Testis (tissue), 3 donors: ENCODE results near the gene NFATC1. TPM values are rescaled to one million over a fixed set of nuclear protein-coding genes. Genes with fewer than 3 reads are reported as not detected.

Experiments used
- DNase-seq: peaks from one replicate; pipeline ENCODE4 v3.0.0-alpha.2; 2019
- H3K27ac ChIP-seq, 2 donors: fragments of 200-600 bp; sonication (generic); one replicate each; pipeline ENCODE4 v1.5.1; 2019
- H3K27me3 ChIP-seq: fragments of 200-600 bp; sonication (generic); one replicate; pipeline ENCODE4 v1.5.1; 2019
- H3K36me3 ChIP-seq: fragments of 200-600 bp; sonication (generic); one replicate; pipeline ENCODE4 v1.5.1; 2017; ENCODE audit warnings: low read depth; ENCODE audit errors: missing control alignments
- H3K4me1 ChIP-seq: fragments of 200-600 bp; sonication (generic); one replicate; pipeline ENCODE4 v1.5.1; 2019
- H3K4me3 ChIP-seq, 2 donors: fragments of 200-600 bp; sonication (generic); one replicate each; pipeline ENCODE4 v1.5.1; 2017 to 2019
- H3K9me3 ChIP-seq: fragments of 200-600 bp; sonication (generic); one replicate; pipeline ENCODE4 v1.5.1; 2017
- POLR2A ChIP-seq: fragments of 450-650 bp; IDR thresholded peaks from one replicate; pipeline ENCODE4 v1.6.1; 2017; ENCODE audit warnings: antibody characterized with exemption, mild to moderate bottlenecking, moderate library complexity
- WGBS, 2 donors: methylation state at CpG; one replicate each; pipeline ENCODE4 v1.1.5; 2018; 5-methylcytosine and 5-hydroxymethylcytosine counted together
- intact Hi-C: fragments of 100-400 bp; cut with DNase I; formaldehyde crosslinking; loops from one replicate; pipeline ENCODE4 v1.15.1; 2023; ENCODE audit warnings: low total_unique reads
- polyA plus RNA-seq: library from polyadenylated mRNA; stranded (reverse); fragments of 350-450 nt; fragmentation: Illumina TruSeq; extraction: RNeasy Lipid Tissue Mini Kit (QIAGEN cat#74804); gene quantifications from one replicate; pipeline ENCODE4 v1.2.3, GENCODE V29; 2014; ENCODE audit warnings: low read depth, low replicate concordance; ENCODE audit not compliant: insufficient read depth
- total RNA-seq, 2 donors: library from RNA; depleted of rRNA; stranded (reverse); fragments of >200 nt; gene quantifications; one replicate each; pipeline ENCODE4 v1.2.3, GENCODE V29; 2016
- TF ChIP-seq, protein P1 (sequence below), 3 experiments: fragments of 450-650 bp in 2 of 3; fragments of 200-600 bp in 1 of 3; sonication (generic) in 1 of 3; IDR thresholded peaks; one replicate each; pipeline ENCODE4 v1.5.1; 2016 to 2019; ENCODE audit warnings: antibody characterized with exemption in 3 of 3, mild to moderate bottlenecking in 2 of 3, moderate library complexity in 1 of 3

Gene NFATC1
- total and polyA plus RNA-seq, 3 donors from 2014 or later, result 22.2 to 28.1 (median 27.5) TPM

DNA sequence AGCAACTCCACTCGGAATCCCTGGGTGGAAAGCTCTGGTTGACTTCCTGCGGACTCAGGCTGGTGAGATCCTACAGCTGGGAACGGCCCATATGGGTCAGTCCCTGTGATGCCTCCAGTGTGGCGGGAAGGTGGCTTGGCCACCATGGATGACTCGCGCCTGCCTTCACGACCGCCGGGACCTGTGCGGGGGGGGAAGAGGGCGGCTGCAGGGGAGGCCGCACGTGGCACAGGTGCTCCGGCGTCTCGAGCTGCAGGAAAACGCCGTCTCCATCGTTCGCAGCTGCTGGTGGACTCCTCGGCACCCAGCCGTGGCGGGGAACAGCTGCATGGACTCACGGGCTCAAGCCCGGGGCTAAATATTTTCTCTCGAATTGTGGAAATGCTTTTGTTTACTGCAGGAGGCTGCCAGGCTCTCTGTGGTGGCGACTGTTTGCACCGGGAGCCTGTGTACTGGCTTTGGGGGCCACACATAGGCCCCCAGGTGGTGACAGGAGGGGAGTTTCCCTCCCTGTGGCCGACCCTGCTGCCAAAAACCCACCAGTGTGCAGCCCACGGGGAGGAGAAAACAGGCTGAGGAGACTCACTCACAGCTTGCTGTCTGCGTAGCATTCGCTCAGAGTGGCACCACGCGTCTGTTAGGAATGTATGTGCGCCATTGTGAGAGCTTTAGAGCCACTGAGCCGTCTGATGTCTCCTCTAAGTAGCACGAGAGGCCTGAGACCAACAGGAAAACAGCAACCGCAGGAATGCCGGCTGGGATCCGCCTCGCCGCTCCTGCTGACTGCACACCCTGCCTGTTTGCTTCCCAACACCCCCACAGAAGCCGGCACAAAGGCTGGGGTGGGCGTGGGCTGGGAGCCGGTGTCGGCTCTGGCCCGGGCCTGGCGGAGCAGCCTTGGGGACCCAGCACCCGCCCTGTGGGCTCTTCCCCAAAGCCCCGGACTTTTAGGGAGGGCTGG lies 89.2 kb downstream of the NFATC1 start:
- Histone ChIP-seq H3K4me1 (peaks cover 3% of the 10 kb centered on the region), H3K36me3 (no peaks in the 10 kb centered on the region), H3K27ac (peak overlapping the region in 1 of 2 donors; percentile 19), H3K27me3 (no peaks in the 10 kb centered on the region), H3K9me3 (no peaks in the 10 kb centered on the region), H3K4me3 (no peak overlapping the region)
- intact Hi-C loops, result no loop called here
- DNase-seq, result peak; percentile 40
- TF ChIP-seq POLR2A, result no peak
- TF ChIP-seq, protein P1, sequence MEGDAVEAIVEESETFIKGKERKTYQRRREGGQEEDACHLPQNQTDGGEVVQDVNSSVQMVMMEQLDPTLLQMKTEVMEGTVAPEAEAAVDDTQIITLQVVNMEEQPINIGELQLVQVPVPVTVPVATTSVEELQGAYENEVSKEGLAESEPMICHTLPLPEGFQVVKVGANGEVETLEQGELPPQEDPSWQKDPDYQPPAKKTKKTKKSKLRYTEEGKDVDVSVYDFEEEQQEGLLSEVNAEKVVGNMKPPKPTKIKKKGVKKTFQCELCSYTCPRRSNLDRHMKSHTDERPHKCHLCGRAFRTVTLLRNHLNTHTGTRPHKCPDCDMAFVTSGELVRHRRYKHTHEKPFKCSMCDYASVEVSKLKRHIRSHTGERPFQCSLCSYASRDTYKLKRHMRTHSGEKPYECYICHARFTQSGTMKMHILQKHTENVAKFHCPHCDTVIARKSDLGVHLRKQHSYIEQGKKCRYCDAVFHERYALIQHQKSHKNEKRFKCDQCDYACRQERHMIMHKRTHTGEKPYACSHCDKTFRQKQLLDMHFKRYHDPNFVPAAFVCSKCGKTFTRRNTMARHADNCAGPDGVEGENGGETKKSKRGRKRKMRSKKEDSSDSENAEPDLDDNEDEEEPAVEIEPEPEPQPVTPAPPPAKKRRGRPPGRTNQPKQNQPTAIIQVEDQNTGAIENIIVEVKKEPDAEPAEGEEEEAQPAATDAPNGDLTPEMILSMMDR (IDR thresholded peaks at IDR 0.05), result no peak
- 72 to 83% methylated on average over 30 to 50 of the region's 50 CpGs for WGBS, 2 donors

DNA sequence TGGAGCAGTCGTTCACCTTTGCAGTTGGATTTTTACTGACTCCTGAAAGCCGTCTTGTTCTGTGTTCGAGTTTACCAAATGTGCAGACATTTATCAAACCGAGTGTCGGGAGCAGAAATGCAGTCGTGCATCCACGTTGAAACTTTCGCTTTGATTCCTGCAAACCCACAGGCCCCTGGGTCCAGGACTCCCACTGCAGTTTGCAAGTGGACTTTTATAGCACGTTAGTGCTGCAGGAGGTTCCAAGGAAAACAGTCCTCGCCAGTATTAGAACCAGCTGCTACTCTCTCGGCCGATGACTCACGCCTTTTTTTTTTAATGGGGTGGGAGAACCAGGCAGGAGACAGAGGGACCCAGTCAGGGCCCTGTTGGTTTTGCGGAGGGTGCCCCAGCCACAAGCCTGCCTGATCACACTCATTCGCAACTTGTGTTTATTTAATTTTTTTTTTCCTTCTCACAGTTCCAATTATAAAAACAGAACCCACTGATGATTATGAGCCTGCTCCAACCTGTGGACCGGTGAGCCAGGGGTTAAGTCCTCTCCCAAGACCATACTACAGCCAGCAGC lies 90.1 kb downstream of the NFATC1 start:
- no peak for TF ChIP-seq POLR2A
- TF ChIP-seq, protein P1 (IDR thresholded peaks at IDR 0.05), result no peak
- no peak overlapping the region for H3K27ac ChIP-seq
- no peak overlapping the region for H3K4me3 ChIP-seq
- no peak for DNase-seq
- WGBS, 2 donors, result 48 to 60% methylated on average over 16 of the region's 16 CpGs
- intact Hi-C loops, result no loop called here
- no peaks in the 10 kb centered on the region for H3K36me3 ChIP-seq
- peaks cover 3% of the 10 kb centered on the region for H3K4me1 ChIP-seq
- no peaks in the 10 kb centered on the region for H3K9me3 ChIP-seq
- no peaks in the 10 kb centered on the region for H3K27me3 ChIP-seq

DNA sequence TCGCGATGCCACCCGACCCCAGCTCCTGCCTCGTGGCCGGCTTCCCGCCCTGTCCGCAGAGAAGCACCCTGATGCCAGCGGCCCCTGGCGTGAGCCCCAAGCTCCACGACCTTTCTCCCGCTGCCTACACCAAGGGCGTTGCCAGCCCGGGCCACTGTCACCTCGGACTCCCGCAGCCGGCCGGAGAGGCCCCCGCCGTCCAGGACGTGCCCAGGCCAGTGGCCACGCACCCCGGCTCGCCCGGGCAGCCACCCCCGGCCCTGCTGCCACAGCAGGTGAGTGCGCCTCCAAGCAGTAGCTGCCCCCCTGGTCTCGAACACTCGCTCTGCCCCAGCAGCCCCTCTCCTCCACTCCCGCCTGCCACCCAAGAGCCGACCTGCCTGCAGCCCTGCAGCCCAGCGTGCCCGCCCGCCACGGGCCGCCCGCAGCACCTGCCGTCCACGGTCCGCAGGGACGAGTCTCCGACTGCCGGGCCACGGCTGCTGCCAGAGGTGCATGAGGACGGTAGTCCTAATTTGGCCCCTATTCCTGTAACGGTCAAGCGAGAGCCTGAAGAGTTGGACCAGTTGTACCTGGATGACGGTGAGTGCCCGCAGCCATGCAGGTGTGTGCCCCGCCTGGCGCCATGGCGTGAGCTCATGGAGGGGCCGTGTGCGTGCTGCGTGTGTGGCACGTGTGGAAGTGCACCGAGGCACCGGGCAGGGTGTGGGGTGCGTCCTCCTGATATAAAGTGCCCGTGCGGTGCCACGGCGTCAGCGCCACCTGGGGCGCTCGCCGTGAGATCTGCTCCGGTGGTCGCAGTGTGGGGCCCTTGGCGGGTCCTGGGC lies 90.8 kb downstream of the NFATC1 start:
- no peak for TF ChIP-seq POLR2A
- TF ChIP-seq, protein P1 (IDR thresholded peaks at IDR 0.05), result no peak
- no peaks in the 10 kb centered on the region for H3K36me3 ChIP-seq
- intact Hi-C loops, result no loop called here
- peaks cover 3% of the 10 kb centered on the region for H3K4me1 ChIP-seq
- H3K27me3 ChIP-seq, result no peaks in the 10 kb centered on the region
- no peak overlapping the region for H3K27ac ChIP-seq
- H3K9me3 ChIP-seq, result no peaks in the 10 kb centered on the region
- DNase-seq, result no peak
- WGBS, 2 donors, result 89 to 90% methylated on average over 26 to 69 of the region's 69 CpGs
- H3K4me3 ChIP-seq, result no peak overlapping the region

- H3K9me3 ChIP-seq, result no peaks in the 10 kb centered on the region
- peaks cover 3% of the 10 kb centered on the region for H3K4me1 ChIP-seq
- no peak overlapping the region for H3K4me3 ChIP-seq
- no peaks in the 10 kb centered on the region for H3K36me3 ChIP-seq
- intact Hi-C loops, result no loop called here
- no peak for TF ChIP-seq POLR2A
- TF ChIP-seq, protein P1 (IDR thresholded peaks at IDR 0.05), result no peak
- H3K27me3 ChIP-seq, result no peaks in the 10 kb centered on the region
- WGBS, 2 donors, result 97 to 99% methylated on average over 25 to 42 of the region's 42 CpGs
- H3K27ac ChIP-seq, result no peak overlapping the region
- no peak for DNase-seq
These were observed 91.6 kb downstream of the NFATC1 start for GRCh38 chr18:79487183-79487800.
